IMR-90 (cell line): ENCODE results near the gene USP47.

Experiments used
- POLR2A ChIP-seq: IDR thresholded peaks from 2 replicates; pipeline ENCODE4 v1.6.1; 2012; ENCODE audit warnings: mild to moderate bottlenecking, low read depth, low read length
- RFX5 ChIP-seq: IDR thresholded peaks from 2 replicates; pipeline ENCODE4 v1.8.0; 2012; ENCODE audit warnings: low read depth, mild to moderate bottlenecking, low read length, moderate library complexity
- TF ChIP-seq, protein P1 (sequence below): conservative IDR thresholded peaks from 2 replicates; pipeline ENCODE4 v1.5.1; 2012; ENCODE audit warnings: mild to moderate bottlenecking, low read depth, low read length, improper control_type of control experiment
- TF ChIP-seq, protein P2 (sequence below): fragments of 150-350 bp; IDR thresholded peaks from 2 replicates; pipeline ENCODE4 v1.6.1; 2016; ENCODE audit warnings: low read depth, mild to moderate bottlenecking, low read length, moderate library complexity, borderline replicate concordance

DNA sequence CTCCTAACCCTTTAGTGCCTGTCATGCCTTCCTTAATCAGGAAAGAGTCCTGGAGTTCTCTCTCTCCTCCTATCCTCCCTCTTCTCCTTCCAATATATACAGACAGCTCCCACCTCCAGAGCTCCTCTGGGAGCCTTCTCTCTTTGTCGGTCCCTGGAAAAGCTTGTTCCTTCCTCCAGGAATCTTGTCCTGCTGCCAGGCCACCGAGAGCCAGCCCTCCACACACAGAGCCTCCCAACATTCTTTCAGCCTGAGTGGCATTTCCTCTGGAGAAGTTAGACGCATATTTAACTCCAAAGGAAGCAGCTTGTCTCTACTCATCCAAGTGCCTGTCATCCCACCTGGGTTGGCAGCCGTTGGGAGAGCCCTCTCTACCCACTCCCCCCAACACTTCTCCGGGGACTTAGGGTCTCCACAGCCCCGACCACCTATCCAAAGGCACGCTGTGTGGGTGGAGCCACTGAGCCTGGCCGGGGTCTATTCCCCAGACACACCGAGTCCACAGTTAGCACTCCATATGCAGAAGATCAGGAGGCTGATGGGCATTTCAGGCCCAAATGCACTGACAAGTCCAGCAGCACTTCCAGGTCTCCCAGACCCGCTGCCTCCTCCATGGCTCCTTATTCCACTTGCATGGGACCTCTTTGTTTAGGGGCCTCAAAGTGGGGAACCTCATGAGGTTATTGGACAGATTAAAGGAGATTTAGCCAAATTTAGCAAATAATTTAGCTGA is 135.6 kb downstream of the USP47 start:
- TF ChIP-seq, protein P1, sequence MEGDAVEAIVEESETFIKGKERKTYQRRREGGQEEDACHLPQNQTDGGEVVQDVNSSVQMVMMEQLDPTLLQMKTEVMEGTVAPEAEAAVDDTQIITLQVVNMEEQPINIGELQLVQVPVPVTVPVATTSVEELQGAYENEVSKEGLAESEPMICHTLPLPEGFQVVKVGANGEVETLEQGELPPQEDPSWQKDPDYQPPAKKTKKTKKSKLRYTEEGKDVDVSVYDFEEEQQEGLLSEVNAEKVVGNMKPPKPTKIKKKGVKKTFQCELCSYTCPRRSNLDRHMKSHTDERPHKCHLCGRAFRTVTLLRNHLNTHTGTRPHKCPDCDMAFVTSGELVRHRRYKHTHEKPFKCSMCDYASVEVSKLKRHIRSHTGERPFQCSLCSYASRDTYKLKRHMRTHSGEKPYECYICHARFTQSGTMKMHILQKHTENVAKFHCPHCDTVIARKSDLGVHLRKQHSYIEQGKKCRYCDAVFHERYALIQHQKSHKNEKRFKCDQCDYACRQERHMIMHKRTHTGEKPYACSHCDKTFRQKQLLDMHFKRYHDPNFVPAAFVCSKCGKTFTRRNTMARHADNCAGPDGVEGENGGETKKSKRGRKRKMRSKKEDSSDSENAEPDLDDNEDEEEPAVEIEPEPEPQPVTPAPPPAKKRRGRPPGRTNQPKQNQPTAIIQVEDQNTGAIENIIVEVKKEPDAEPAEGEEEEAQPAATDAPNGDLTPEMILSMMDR, result no peak
- TF ChIP-seq POLR2A, result no peak
- TF ChIP-seq, protein P2, sequence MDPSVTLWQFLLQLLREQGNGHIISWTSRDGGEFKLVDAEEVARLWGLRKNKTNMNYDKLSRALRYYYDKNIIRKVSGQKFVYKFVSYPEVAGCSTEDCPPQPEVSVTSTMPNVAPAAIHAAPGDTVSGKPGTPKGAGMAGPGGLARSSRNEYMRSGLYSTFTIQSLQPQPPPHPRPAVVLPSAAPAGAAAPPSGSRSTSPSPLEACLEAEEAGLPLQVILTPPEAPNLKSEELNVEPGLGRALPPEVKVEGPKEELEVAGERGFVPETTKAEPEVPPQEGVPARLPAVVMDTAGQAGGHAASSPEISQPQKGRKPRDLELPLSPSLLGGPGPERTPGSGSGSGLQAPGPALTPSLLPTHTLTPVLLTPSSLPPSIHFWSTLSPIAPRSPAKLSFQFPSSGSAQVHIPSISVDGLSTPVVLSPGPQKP, result no peak
- no peak for TF ChIP-seq RFX5
